Retinal pigment epithelial cell (primary cell): Measurements from ENCODE around the gene TNIK.

Source experiments
- DNase-seq: peaks from one replicate; pipeline ENCODE4 v3.0.0-alpha.2; 2010; ENCODE audit warnings: low read depth
- H3K4me3 ChIP-seq: 2 replicates; pipeline ENCODE4 v1.5.1; 2011; ENCODE audit warnings: mild to moderate bottlenecking, low read length, control low read depth, moderate library complexity
- CTCF ChIP-seq: conservative IDR thresholded peaks from 2 replicates; pipeline ENCODE4 v1.5.1; 2011; ENCODE audit warnings: low read depth, low read length, control low read depth, inconsistent platforms

The TNIK gene

DNA sequence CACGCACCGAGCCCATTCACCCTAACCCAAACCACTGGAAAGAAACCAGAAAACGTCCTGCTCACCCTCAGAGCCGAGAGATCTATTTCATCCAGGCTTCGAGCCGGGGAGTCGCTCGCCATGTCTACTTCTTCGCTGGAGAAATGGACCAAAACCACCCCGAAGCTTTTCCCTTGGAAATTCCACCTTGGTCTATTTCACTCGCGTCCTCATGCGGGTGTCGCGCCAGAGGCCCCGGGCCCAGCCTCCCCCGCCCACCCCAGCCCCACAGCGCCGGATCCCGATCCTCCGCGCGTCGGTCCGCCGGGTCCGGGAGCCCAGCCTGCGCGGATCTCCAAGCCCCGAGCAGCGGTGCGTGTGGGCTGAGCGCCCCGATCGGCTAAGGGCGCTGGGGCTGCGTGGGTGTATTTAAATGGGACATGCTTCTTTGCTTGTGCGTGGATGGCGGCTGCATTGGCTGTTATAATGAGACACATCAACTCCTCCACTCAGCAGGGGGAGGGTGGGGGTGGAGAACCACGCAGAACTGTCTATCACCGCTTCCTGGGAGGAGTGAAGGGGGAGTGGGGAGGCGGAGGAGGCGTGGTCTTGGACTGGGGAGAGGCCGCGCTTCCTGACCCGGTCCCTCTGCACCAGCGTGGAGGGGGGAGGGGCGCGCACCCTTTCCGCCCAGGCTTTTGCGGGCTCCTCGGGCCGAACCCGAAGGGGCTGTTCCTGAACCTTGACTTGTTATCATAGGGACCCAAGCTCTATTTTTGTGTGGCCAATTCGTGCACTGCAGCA, at the start of gene TNIK:
TNIK (minus strand) TSS at position 464 of the 783 bp plus-strand sequence; CDS start at position 122, 342 bp downstream.
- peak; percentile 0 for TF ChIP-seq CTCF
- peak within 1 kb of the TSS; percentile 96 for H3K4me3 ChIP-seq
- peak; percentile 68 for DNase-seq

- no peak for DNase-seq
- TF ChIP-seq CTCF, result no peak
- no peak overlapping the region for H3K4me3 ChIP-seq
Measured at GRCh38 chr3:171508676-171509075, 48.5 kb upstream of the TNIK start.

GRCh38 chr3:171508206-171508605, 48.0 kb upstream of the TNIK start:
- DNase-seq, result no peak
- no peak for TF ChIP-seq CTCF

GRCh38 chr3:171506743-171507319, 46.6 kb upstream of the TNIK start:
- DNase-seq, result no peak
- H3K4me3 ChIP-seq, result no peak overlapping the region
- no peak for TF ChIP-seq CTCF

More at GRCh38 chr3:171508206-171508605, 48.0 kb upstream of the TNIK start:
- H3K4me3 ChIP-seq, result no peak overlapping the region

GRCh38 chr3:171505822-171506333, 45.7 kb upstream of the TNIK start:
- TF ChIP-seq CTCF, result no peak
- H3K4me3 ChIP-seq, result no peak overlapping the region
- DNase-seq, result no peak

DNA sequence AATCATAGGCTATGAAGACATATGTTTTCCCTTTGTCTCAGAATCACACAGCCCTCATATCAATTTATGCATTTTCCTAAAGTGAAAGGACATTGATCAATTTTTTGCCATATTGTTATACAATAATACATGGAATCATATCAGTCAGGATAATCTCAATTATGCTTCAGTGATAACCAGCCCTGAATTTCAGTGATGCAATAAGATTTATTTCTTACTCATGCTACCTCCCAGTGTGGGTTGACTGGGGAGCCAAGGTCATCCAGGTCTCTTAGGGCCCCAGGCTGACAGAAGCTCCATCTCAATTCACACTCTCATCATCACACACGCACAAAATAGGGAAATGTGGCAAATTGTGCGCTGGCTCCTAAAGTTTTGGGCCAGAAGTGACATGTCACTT, 44.2 kb upstream of the TNIK start:
- DNase-seq, result no peak
- H3K4me3 ChIP-seq, result no peak overlapping the region
- no peak for TF ChIP-seq CTCF
